Measurements from ENCODE around the gene FAM170B.

GRCh38 chr10:49173853-49174252 lies 40.0 kb upstream of the FAM170B start:
- TF ChIP-seq CTCF (IDR thresholded peaks at IDR 0.05) (no peak), POLR2A (IDR thresholded peaks at IDR 0.05) (no peak)

Measured in right lobe of liver (tissue), 4 donors.